HCT116 (cell line): Measurements from ENCODE around the gene CYTIP. TPM values are rescaled to one million over a fixed set of nuclear protein-coding genes. Genes with fewer than 3 reads are reported as not detected.

Source experiments
- ATAC-seq: fragments of 200-7000 bp; cut with Tn5 transposase; 2 replicates; pipeline ENCODE4 v1.9.1; 2020; ENCODE audit warnings: mild to moderate bottlenecking, moderate library complexity
- BruUV-seq: library from RNA; stranded (reverse); fragments of 400-500 nt; replicated peaks from 2 replicates; lab custom pipeline; 2021; lab: Mats Ljungman, UMichigan
- CTCF ChIA-PET: fragments of 300-600 bp; sonication (Branson Sonifier 250); formaldehyde crosslinking; loops from one replicate; lab custom pipeline; 2021; ENCODE audit warnings: antibody characterized with exemption; lab: Charles Lee
- POLR2A ChIA-PET: fragments of 300-600, 350-600 bp; sonication (Branson Sonifier 250); formaldehyde crosslinking; loops from one replicate; lab custom pipeline; 2021; ENCODE audit warnings: antibody characterized with exemption; lab: Charles Lee
- RAD21 ChIA-PET, 2 experiments: fragments of 300-600 bp; sonication (Branson Sonifier 250); formaldehyde crosslinking; loops; one replicate each; lab custom pipeline; 2023; ENCODE audit warnings: low total read pairs in 2 of 2; ENCODE audit not compliant: uncharacterized antibody in 2 of 2, unreplicated experiment in 2 of 2, low non-redundant PET in 1 of 2; lab: Charles Lee
- DNase-seq: peaks from one replicate; pipeline ENCODE4 v3.0.0-alpha.2; 2010; ENCODE audit warnings: low read depth, low spot score
- H2AFZ ChIP-seq: fragments of 200-600 bp; shearing (Covaris generic), sonication (generic); 2 replicates; pipeline ENCODE4 v1.6.1; 2017; ENCODE audit warnings: low read depth, mixed run types, mixed read lengths, antibody characterized with exemption, low read length; ENCODE audit not compliant: poor library complexity, severe bottlenecking
- H3K27ac ChIP-seq: 2 replicates; pipeline ENCODE4 v1.5.1; 2012; ENCODE audit warnings: low read depth, low read length
- H3K27me3 ChIP-seq: fragments of 200-600 bp; sonication (generic); 2 replicates; pipeline ENCODE4 v1.6.1; 2016; ENCODE audit warnings: mixed run types, low read length, mixed read lengths; ENCODE audit not compliant: insufficient read depth
- H3K36me3 ChIP-seq, 2 experiments: fragments of 200-500 bp in 1 of 2; fragments of 200-600 bp in 1 of 2; sonication (Bioruptor generic) in 1 of 2; sonication (generic) in 1 of 2; 2 replicates each; pipeline versions ENCODE4 v1.5.1 to v1.6.1; 2014 to 2016; ENCODE audit warnings: low read length in 2 of 2, inconsistent platforms in 1 of 2, mixed read lengths in 1 of 2, mixed run types in 1 of 2; ENCODE audit not compliant: insufficient read depth in 2 of 2, control insufficient read depth in 1 of 2
- H3K4me1 ChIP-seq, 2 experiments: fragments of 200-600 bp in 1 of 2; sonication (generic) in 1 of 2; 2 replicates each; pipeline versions ENCODE4 v1.5.1 to v1.6.1; 2012 to 2017; ENCODE audit warnings: low read length in 2 of 2, inconsistent platforms in 1 of 2, mild to moderate bottlenecking in 1 of 2, mixed read lengths in 1 of 2, mixed run types in 1 of 2, moderate library complexity in 1 of 2; ENCODE audit not compliant: insufficient read depth in 2 of 2, control insufficient read depth in 1 of 2
- H3K4me2 ChIP-seq: fragments of 200-600 bp; sonication (generic); 2 replicates; pipeline ENCODE4 v1.6.1; 2017; ENCODE audit warnings: mixed run types, low read length, mixed read lengths
- H3K4me3 ChIP-seq, 2 experiments: fragments of 200-600 bp in 1 of 2; sonication (generic) in 1 of 2; replicated peaks in 1 of 2; 2 replicates each; pipeline ENCODE4 v1.5.1; 2011 to 2016; ENCODE audit warnings: low read length in 2 of 2, control low read depth in 1 of 2, low read depth in 1 of 2, mild to moderate bottlenecking in 1 of 2, mixed read lengths in 1 of 2, mixed run types in 1 of 2
- H3K79me2 ChIP-seq: fragments of 200-600 bp; sonication (generic); 2 replicates; pipeline ENCODE4 v1.6.1; 2017; ENCODE audit warnings: mild to moderate bottlenecking, mixed run types, low read length, moderate library complexity, mixed read lengths; ENCODE audit not compliant: insufficient read depth
- H3K9ac ChIP-seq: fragments of 200-600 bp; sonication (generic); 2 replicates; pipeline ENCODE4 v1.6.1; 2016; ENCODE audit warnings: low read length, mixed read lengths
- H3K9me2 ChIP-seq: fragments of 200-600 bp; sonication (generic), shearing (Covaris generic); 2 replicates; pipeline ENCODE4 v1.6.1; 2017; ENCODE audit warnings: mixed run types, mild to moderate bottlenecking, moderate library complexity; ENCODE audit not compliant: insufficient read depth
- H3K9me3 ChIP-seq, 2 experiments: fragments of 200-500 bp in 1 of 2; fragments of 200-600 bp in 1 of 2; sonication (Bioruptor generic) in 1 of 2; sonication (generic) in 1 of 2; 2 replicates each; pipeline ENCODE4 v1.6.1; 2014 to 2017; ENCODE audit warnings: low read length in 2 of 2, mixed read lengths in 2 of 2, inconsistent platforms in 1 of 2, low read depth in 1 of 2, mild to moderate bottlenecking in 1 of 2, mixed run types in 1 of 2, moderate library complexity in 1 of 2; ENCODE audit not compliant: control insufficient read depth in 1 of 2, insufficient read depth in 1 of 2
- H4K20me1 ChIP-seq: fragments of 200-600 bp; sonication (generic), shearing (Covaris generic); 2 replicates; pipeline ENCODE4 v1.6.1; 2017; ENCODE audit warnings: mixed run types, mild to moderate bottlenecking, moderate library complexity; ENCODE audit not compliant: insufficient read depth
- CBX3 ChIP-seq: IDR thresholded peaks from 2 replicates; pipeline ENCODE4 v1.6.1; 2012; ENCODE audit warnings: low read depth
- CEBPB ChIP-seq: IDR thresholded peaks from 2 replicates; pipeline ENCODE4 v1.6.1; 2012; ENCODE audit warnings: low read depth
- ELF1 ChIP-seq: IDR thresholded peaks from 2 replicates; pipeline ENCODE4 v1.6.1; 2012; ENCODE audit warnings: low read depth, borderline replicate concordance
- EZH2 ChIP-seq: fragments of 200-600 bp; sonication (generic); IDR thresholded peaks from 2 replicates; pipeline ENCODE4 v1.6.1; 2017; ENCODE audit warnings: antibody characterized with exemption, mixed run types
- EZH2phosphoT487 ChIP-seq: fragments of 200-600 bp; IDR thresholded peaks from 2 replicates; pipeline ENCODE4 v1.6.1; 2018; ENCODE audit warnings: antibody characterized with exemption, borderline replicate concordance
- FOSL1 ChIP-seq: IDR thresholded peaks from 2 replicates; pipeline ENCODE4 v1.6.1; 2012; ENCODE audit warnings: low read depth
- JUND ChIP-seq: IDR thresholded peaks from 2 replicates; pipeline ENCODE4 v1.6.1; 2012
- MAX ChIP-seq: IDR thresholded peaks from 2 replicates; pipeline ENCODE4 v1.6.1; 2012
- POLR2A ChIP-seq: IDR thresholded peaks from 2 replicates; pipeline ENCODE4 v1.7.0; 2011; ENCODE audit warnings: borderline replicate concordance; ENCODE audit not compliant: insufficient read depth, insufficient read length; ENCODE audit errors: extremely low read depth
- POLR2AphosphoS5 ChIP-seq: IDR thresholded peaks from 2 replicates; pipeline ENCODE4 v1.6.1; 2011; ENCODE audit warnings: mild to moderate bottlenecking, low read depth, low read length, moderate library complexity
- RAD21 ChIP-seq: IDR thresholded peaks from 2 replicates; pipeline ENCODE4 v1.6.1; 2012; ENCODE audit warnings: low read depth, mild to moderate bottlenecking
- REST ChIP-seq: IDR thresholded peaks from 2 replicates; pipeline ENCODE4 v1.6.1; 2012; ENCODE audit warnings: low read depth
- SP1 ChIP-seq: IDR thresholded peaks from 2 replicates; pipeline ENCODE4 v1.6.1; 2012; ENCODE audit warnings: low read depth
- SRF ChIP-seq: IDR thresholded peaks from 2 replicates; pipeline ENCODE4 v1.6.1; 2012; ENCODE audit warnings: low read depth
- TCF7L2 ChIP-seq: IDR thresholded peaks from 2 replicates; pipeline ENCODE4 v1.7.0; 2011; ENCODE audit warnings: borderline replicate concordance, inconsistent platforms; ENCODE audit not compliant: insufficient read depth, insufficient read length; ENCODE audit errors: extremely low read depth
- YY1 ChIP-seq: IDR thresholded peaks from 2 replicates; pipeline ENCODE4 v1.6.1; 2011; ENCODE audit warnings: low read length, low read depth, moderate library complexity, mild to moderate bottlenecking; ENCODE audit not compliant: insufficient replicate concordance; ENCODE audit errors: extremely low read depth
- ZFX ChIP-seq: fragments of 450-650 bp; IDR thresholded peaks from 2 replicates; pipeline ENCODE4 v1.6.1; 2017
- ZNF274 ChIP-seq: fragments of 200-500 bp; sonication (Bioruptor generic); IDR thresholded peaks from 2 replicates; pipeline ENCODE4 v1.6.1; 2014; ENCODE audit warnings: mild to moderate bottlenecking, low read depth, low read length, inconsistent platforms
- intact Hi-C: fragments of 100-400 bp; cut with micrococcal nuclease; formaldehyde crosslinking; loops from 2 replicates; pipeline ENCODE4 v1.10.0; 2022
- total RNA-seq: library from RNA; stranded (reverse); gene quantifications from one replicate; pipeline ENCODE4 v1.2.1, GENCODE V29; 2021; ENCODE audit not compliant: unreplicated experiment
- TF ChIP-seq, protein P1 (sequence below), 3 experiments: fragments of 200-600 bp in 1 of 3; sonication (generic) in 1 of 3; IDR thresholded peaks in 2 of 3; conservative IDR thresholded peaks in 1 of 3; 2 replicates each; pipeline ENCODE4 v1.5.1; 2012 to 2017; ENCODE audit warnings: low read depth in 2 of 3, low read length in 2 of 3, antibody characterized with exemption in 1 of 3, borderline replicate concordance in 1 of 3, control low read depth in 1 of 3, mild to moderate bottlenecking in 1 of 3, mixed read lengths in 1 of 3, mixed run types in 1 of 3, moderate library complexity in 1 of 3; ENCODE audit not compliant: insufficient read depth in 1 of 3
- TF ChIP-seq, protein P2 (sequence below): IDR thresholded peaks from 2 replicates; pipeline ENCODE4 v1.6.1; 2012

Gene CYTIP
- total RNA-seq, 1 experiment from 2014 or later = 0.64 TPM

DNA sequence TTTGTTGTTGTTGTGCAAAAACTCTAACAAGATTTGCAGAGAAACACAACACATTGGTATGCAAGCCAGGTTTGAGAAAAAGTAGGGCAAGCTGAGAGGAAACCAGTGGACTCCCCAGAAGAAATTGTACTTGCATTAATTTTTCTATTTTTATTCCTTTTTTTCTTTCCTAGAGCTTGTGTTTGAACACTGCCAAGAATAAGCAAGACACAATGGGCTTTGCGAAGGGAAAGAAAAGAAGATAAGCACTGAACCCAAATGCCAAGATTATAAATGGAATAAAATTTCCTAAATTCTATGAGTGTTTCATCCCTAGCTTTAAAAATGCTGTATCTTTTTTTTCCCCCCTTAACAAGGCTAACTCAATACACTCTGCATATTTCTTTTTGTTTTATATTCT is 17.0 kb upstream of the CYTIP start:
- no peaks in the 10 kb centered on the region for H3K27me3 ChIP-seq
- POLR2A ChIA-PET = no interaction called here
- intact Hi-C loops = no loop called here
- no peaks in the 10 kb centered on the region for H3K36me3 ChIP-seq
- no peak for ATAC-seq
- no peak for DNase-seq
- no peak overlapping the region for H3K27ac ChIP-seq
- H3K4me3 ChIP-seq = no peak overlapping the region
- H3K9ac ChIP-seq = no peak overlapping the region
- TF ChIP-seq POLR2A = no peak
- TF ChIP-seq, protein P1, sequence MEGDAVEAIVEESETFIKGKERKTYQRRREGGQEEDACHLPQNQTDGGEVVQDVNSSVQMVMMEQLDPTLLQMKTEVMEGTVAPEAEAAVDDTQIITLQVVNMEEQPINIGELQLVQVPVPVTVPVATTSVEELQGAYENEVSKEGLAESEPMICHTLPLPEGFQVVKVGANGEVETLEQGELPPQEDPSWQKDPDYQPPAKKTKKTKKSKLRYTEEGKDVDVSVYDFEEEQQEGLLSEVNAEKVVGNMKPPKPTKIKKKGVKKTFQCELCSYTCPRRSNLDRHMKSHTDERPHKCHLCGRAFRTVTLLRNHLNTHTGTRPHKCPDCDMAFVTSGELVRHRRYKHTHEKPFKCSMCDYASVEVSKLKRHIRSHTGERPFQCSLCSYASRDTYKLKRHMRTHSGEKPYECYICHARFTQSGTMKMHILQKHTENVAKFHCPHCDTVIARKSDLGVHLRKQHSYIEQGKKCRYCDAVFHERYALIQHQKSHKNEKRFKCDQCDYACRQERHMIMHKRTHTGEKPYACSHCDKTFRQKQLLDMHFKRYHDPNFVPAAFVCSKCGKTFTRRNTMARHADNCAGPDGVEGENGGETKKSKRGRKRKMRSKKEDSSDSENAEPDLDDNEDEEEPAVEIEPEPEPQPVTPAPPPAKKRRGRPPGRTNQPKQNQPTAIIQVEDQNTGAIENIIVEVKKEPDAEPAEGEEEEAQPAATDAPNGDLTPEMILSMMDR (IDR thresholded peaks at IDR 0.05 in 2 of 3, conservative IDR thresholded peaks at IDR 0.05 in 1 of 3; ENCODE audit: borderline replicate concordance in 1 of 3, insufficient read depth in 1 of 3, low read depth in 2 of 3, low read length in 2 of 3) = no peak
- TF ChIP-seq MAX = no peak
- TF ChIP-seq REST = no peak
- no peak for TF ChIP-seq SP1
- no peak for TF ChIP-seq EZH2
- no peak for TF ChIP-seq ZNF274
- TF ChIP-seq ELF1 = no peak
- TF ChIP-seq, protein P2, sequence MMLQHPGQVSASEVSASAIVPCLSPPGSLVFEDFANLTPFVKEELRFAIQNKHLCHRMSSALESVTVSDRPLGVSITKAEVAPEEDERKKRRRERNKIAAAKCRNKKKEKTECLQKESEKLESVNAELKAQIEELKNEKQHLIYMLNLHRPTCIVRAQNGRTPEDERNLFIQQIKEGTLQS = no peak
- TF ChIP-seq RAD21 = no peak
- no peak for TF ChIP-seq CEBPB
- no peak for TF ChIP-seq POLR2AphosphoS5
- no peak for TF ChIP-seq FOSL1
- TF ChIP-seq CBX3 = no peak
- no peak for TF ChIP-seq SRF
- no peak for TF ChIP-seq TCF7L2
- no peak for TF ChIP-seq YY1
- no peak for TF ChIP-seq JUND
- no peak for TF ChIP-seq ZFX
- no peak for TF ChIP-seq EZH2phosphoT487
- TF ChIP-seq, all 23 proteins: peak for 0
- BruUV-seq = no TSS peak
- H3K9me3 ChIP-seq = no peaks in the 10 kb centered on the region
- no peak overlapping the region for H2AFZ ChIP-seq
- no peaks in the 10 kb centered on the region for H3K79me2 ChIP-seq
- no peaks in the 10 kb centered on the region for H3K4me1 ChIP-seq
- ChIA-PET RAD21 (no interaction called here), CTCF (no interaction called here)
- H3K9me2 ChIP-seq = no peaks in the 10 kb centered on the region
- no peaks in the 10 kb centered on the region for H4K20me1 ChIP-seq
- no peak overlapping the region for H3K4me2 ChIP-seq
